ENCODE measurements around the gene FOXN1.

- TF ChIP-seq CTCF (IDR thresholded peaks at IDR 0.05) (no peak), EP300 (IDR thresholded peaks at IDR 0.05) (no peak)
These were observed 14.3 kb upstream of the FOXN1 start for GRCh38 chr17:28491860-28492259.
